Dermis microvascular lymphatic vessel endothelial cell (primary cell): ENCODE results near the gene ZSCAN30. TPM values are rescaled to one million over a fixed set of nuclear protein-coding genes. Genes with fewer than 3 reads are reported as not detected.
A peak's percentile ranks its signal among the peaks of the same experiment; 100 is the strongest.

ENCODE experiments used
- DNase-seq, 2 donors: peaks; one replicate each; pipeline versions ENCODE4 v3.0.0 to v3.0.0-alpha.2; 2010; ENCODE audit warnings: low read depth in 2 of 2
- total RNA-seq: library from RNA; depleted of rRNA; stranded (reverse); fragments of >200 nt; gene quantifications from 2 replicates; pipeline ENCODE4 v1.2.1, GENCODE V29; 2014

Gene ZSCAN30
- total RNA-seq, 1 donor from 2014 or later, result 5.1 TPM

DNA sequence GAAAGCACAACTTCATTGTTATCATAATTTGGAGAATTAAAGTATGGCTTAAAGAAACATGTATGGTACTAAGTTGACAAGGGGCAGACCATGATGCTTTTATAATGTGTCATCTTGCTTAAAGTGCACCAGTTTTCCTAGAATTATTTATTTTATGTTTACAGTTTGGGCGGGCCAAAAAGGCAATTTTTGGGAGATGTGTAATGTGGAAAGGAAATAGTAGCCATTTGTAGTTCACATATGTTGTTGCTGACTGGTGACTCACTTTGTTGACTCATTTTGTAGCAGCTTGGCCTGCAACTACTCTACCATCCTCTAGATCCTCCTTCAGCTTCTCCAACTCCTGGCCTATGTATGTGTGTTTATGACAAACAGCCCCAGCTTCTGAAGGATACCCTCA, 7.7 kb downstream of the ZSCAN30 start:
- DNase-seq, result peak in 1 of 2 donors; percentile 70

- no peak for DNase-seq
Observed at GRCh38 chr18:35278969-35279368, 11.1 kb downstream of the ZSCAN30 start.

DNA sequence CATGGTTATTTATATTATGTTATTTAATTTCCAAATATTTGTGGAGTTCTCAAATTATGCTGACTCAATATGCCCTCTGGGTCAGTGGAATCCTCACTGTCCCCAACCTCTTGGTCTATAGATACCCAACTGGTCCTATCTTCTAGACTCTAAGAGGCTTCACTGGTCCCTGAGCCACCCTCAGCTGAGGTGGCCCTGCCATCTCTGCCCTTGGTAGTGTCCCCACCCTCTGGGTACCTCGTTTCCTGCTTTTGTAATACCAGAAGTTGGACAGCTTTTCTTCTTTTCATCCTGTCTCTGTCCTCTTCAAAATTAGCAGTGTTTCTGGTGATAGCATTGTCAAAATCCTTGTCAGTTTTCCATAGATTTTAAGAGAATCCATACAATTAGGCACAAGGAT, 11.9 kb downstream of the ZSCAN30 start:
- no peak for DNase-seq

GRCh38 chr18:35277633-35278032, 12.4 kb downstream of the ZSCAN30 start:
- peak in 1 of 2 donors; percentile 41 for DNase-seq

DNA sequence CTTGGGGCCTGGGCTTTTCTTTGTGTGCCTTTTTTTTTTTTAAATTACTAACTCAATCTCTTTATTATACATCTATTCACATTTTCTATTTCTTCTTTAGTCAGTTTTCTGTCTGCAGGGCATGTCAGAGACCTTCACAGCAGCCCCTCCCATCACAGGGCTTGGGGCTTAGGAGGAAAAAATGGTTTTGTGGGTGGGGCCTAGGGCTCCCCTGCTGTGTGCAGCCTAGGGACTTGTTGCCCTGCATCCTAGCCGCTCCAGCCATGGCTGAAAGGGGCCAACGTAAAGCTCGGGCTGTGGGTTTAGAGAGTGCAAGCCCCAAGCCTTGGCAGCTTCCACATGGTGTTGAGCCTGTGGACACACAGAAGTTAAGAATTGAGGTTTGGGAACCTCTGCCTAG, 13.8 kb downstream of the ZSCAN30 start:
- no peak for DNase-seq

- no peak for DNase-seq
Observed at GRCh38 chr18:35271656-35272055, 18.4 kb downstream of the ZSCAN30 start.

DNA sequence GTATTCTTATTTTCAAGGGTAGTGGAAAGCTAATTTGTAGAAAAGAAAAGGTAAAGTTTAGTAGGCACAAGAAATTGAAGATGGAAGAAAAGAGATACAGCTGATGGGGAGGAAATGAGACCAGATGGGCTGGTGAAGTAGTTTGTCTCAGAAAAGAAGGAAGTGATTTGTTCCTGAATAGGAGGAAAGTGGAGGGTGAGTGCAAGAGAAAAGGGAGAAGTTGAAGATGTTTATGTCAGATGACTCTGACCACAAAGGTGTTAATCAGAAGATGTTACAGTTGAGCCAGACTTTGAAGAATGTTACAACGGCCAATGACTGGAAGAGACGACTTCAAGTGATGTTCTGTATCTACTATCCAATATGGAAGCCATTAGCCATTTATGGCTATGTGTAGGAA, 21.2 kb downstream of the ZSCAN30 start:
- no peak for DNase-seq

DNA sequence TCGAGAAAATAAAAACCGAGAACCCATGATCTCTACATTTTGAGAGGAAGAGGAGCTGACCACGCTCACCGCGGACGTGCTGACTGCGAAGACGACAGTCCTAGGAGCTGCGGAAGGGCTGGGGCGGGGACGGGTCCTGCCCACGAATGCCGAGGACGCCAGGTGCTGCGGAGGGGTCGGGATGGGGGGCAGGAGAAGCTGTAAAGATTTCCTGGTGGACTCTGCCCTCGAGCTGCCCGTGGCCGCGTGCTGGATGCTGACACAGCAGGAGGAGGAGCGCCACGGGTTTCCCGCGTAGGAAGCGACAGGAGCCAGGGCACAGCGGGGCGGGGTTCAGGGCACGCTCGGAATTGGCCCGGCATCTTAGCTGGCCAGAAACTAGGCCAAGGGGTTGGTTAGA, 22.2 kb downstream of the ZSCAN30 start:
- DNase-seq, result no peak

DNA sequence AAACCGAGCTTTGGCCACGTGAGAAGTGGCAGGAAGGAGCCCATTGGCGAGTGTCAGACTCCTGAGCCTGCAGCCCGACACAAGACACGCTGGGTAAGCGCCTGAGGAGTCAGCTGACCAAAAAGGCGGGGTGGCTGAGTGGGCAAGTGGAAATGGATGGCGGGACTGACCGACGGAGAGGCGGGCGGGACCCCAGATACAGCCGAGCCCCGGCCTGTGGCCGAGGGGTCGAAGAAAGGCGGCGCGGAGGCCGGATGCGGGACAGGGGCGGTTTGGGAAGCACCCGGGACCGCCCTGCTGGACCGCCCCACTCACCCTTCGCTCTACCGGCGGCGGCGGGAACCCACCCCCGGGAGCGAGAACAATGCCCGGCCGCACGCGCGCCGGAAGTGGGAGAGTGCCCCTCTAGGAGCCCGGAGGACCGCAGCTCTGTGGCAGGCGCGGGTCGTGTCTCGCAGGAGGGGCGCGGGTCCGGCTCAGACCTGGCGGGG, 22.8 kb downstream of the ZSCAN30 start:
- DNase-seq, result peak; percentile 51 to 79

DNA sequence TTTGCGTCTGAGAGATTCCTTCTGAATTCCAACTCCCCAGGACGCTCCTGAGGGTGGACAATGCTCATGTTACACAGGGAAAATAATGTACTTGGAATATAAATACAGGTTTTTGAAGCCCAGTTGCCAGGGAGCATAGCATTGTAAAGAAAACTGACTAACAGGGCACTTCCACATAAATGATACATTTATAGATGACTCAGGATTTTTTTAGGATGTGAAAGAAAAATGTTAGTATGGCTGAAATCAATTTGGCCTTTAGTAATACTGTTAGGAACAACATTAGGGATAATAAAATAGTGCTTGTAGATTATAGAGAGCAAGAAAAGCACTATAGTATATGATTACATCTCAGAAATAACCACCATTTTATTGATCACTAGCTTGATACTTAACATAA, 25.6 kb downstream of the ZSCAN30 start:
- DNase-seq, result no peak

- no peak for DNase-seq
Observed at GRCh38 chr18:35256947-35257346, 33.1 kb downstream of the ZSCAN30 start.

- no peak for DNase-seq
Observed at GRCh38 chr18:35253655-35254287, 36.3 kb downstream of the ZSCAN30 start.

- no peak for DNase-seq
Observed at GRCh38 chr18:35252466-35252865, 37.6 kb downstream of the ZSCAN30 start.

DNA sequence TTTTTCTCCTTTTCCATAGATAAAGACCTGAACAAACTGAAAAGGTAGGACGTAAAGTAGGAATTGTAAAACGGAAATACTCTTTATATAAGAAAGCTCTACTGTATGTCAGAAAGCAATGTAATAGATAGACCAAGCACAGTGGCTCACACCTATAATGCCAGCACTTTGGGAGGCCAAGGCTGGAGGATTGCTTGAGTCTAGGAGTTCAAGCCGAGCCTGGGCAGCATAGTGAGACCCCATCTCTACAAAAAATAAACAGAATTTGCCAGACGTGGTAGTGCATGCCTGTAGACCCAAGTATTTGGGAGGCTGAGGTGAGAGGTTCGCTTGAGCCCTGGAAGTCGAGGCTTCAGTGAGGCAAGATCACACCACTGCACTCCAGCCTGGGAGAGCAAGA, 41.6 kb downstream of the ZSCAN30 start:
- no peak for DNase-seq

DNA sequence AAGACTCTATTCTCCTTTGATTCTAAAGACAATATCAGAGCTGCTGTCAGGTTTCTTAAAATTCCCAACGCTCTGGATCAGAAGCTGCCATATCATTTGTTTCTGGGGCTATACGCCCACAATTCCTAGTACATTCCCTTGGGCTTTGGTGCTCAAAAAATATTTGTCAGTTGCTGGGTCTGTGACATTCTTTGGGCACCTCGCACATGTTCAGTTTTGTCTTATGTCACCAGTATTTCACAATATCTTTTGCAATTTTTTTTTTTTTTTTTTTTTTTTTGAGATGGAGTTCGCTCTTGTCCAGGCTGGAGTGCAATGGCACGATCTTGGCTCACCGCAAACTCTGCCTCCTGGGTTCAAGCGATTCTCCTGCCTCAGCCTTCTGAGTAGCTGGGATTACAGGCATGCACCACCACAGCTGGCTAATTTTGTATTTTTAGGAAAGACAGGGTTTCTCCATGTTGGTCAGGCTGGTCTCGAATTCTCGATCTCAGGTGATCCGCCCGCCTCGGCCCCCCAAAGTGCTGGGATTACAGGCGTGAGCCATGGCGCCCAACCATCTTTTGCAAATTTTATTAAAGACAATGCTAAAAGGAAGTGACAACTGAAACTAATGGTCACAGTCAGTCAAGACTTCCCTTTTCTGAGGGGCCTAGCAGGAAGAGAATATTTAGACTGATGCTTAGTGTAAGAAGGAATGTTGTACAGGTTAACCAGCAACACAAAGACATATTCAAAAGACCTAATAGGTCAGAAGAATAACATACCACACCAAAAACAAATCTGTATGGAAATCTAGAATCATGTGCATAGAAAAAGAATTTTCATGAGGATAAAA, 42.4 kb downstream of the ZSCAN30 start:
- no peak for DNase-seq

- no peak for DNase-seq
Observed at GRCh38 chr18:35246831-35247230, 43.2 kb downstream of the ZSCAN30 start.

GRCh38 chr18:35245719-35246317, 44.2 kb downstream of the ZSCAN30 start:
- DNase-seq, result no peak

GRCh38 chr18:35244671-35245070, 45.4 kb downstream of the ZSCAN30 start:
- DNase-seq, result no peak

DNA sequence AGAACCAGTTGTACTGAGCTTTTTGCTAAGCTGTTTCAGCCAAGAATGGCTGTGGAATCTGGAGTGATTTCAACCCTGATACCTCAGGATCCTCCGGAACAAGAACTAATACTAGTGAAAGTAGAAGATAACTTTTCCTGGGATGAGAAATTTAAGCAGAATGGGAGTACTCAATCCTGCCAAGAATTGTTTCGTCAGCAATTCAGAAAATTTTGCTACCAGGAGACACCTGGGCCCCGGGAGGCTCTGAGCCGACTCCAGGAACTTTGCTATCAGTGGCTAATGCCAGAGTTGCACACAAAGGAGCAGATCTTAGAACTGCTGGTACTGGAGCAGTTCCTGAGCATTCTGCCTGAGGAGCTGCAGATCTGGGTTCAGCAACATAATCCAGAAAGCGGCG, 47.6 kb downstream of the ZSCAN30 start:
- no peak for DNase-seq

DNA sequence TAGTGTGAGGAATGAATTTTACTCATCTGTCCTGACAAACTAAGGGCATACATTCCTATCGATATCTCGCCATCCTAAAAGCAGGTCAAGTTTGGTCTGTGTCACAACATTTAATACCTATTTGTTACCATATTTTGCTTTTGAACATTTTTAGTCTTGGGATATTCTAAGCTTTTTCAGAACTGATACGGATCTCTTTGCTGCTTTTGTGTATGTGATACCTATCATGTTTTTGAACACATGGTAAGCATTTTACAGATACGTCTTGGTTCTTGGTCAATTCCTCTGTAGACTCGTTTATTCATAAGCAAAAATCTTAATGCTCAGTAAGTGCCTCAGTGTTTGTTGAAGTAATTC, 48.6 kb downstream of the ZSCAN30 start:
- DNase-seq, result no peak

DNA sequence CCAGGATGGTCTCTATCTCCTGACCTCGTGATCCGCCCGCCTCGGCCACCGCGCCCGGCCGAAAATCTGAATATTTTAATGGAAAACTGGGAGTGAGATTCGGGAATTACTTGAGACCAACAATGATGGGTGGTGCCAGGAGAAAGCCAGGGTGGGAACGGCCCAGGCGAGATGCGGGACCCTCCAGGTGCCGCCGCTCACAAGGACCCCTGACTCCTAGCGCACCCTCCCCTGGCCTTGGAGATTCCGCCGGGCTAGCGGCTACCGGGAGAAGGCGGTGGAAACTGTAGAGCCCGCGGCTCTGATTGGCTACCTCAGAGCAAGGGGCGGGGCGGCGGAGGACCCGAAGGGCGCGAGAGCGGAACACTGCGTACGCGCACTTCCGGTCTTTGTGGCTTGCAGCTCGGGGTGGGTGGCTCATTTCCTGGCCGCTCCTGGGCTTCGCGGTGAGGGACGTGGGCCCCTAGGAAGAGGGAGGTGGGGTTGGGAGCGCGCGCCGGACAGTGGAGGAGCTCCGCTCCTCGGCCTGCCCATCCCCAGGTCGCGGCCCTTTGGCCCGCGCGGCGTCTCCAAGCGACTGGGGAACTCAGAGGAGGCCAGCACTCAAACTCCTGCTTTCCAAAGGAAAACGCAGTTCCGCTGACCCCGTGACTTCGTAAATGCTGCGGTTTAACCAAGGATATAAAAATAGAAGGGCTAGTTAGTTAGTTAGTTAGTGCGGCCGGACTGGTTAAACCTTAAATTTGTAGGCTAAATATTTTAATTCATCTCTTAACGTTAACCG, 49.2 kb downstream of the ZSCAN30 start, which contains the start of gene ZNF397:
TSS of gene ZNF397 (plus strand) at position 371 of the 784 bp plus-strand sequence. CDS start 1,437 bp downstream, outside the sequence.
- DNase-seq, result peak; percentile 91 to 97

DNA sequence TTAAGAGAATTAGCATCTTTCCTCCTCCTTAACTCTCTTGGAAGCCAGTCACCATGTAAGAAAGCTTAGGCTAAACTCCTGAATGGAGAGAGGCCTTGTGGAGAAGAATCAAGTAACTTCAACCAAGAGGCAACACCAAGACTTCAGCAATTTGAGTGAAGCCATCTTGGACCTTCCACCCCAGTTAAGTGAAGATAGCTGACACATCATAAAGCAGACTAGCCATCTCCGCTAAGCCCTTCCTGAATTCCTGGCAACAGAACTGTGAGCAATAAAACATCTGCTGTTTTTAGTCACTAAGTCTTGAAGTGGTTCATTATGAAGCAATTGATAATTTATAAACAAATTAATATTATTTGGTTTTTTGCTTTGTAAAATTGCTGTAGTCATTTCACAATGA, 50.7 kb downstream of the ZSCAN30 start:
- no peak for DNase-seq
